Stomach (tissue), 9 donors: ENCODE data around the gene RPL15. TPM values are rescaled to one million over a fixed set of nuclear protein-coding genes. Genes with fewer than 3 reads are reported as not detected.
"Not testable (repeated sequence)": the region's sequence is repeated elsewhere in the genome, so short reads cannot be mapped to it uniquely, and the experiment has no call there.

ENCODE experiments used
- DNase-seq, 2 donors: peaks; one replicate each; pipeline versions ENCODE4 v3.0.0 to v3.0.0-alpha.2; 2013 to 2019
- H3K27ac ChIP-seq, 5 donors: fragments of 200-600 bp in 4 of 5; sonication (generic) in 4 of 5; one replicate each; pipeline ENCODE4 v1.5.1; 2013 to 2019; ENCODE audit warnings: mild to moderate bottlenecking in 1 of 5, moderate library complexity in 1 of 5
- H3K27me3 ChIP-seq, 3 donors: fragments of 200-600 bp; sonication (generic); one replicate each; pipeline ENCODE4 v1.5.1; 2017 to 2019; ENCODE audit warnings: mixed run types in 1 of 3
- H3K36me3 ChIP-seq, 4 donors: fragments of 200-600 bp; sonication (generic); 1 replicate in 3 of 4; 2 replicates in 1 of 4; pipeline ENCODE4 v1.5.1; 2016 to 2019
- H3K4me1 ChIP-seq, 4 donors: fragments of 200-600 bp; sonication (generic); one replicate each; pipeline ENCODE4 v1.5.1; 2016 to 2019
- H3K4me3 ChIP-seq, 4 donors: fragments of 200-600 bp; sonication (generic) in 3 of 4; one replicate each; pipeline ENCODE4 v1.5.1; 2016 to 2019; ENCODE audit warnings: mild to moderate bottlenecking in 1 of 4
- H3K9me3 ChIP-seq, 4 donors: fragments of 200-600 bp; sonication (generic); one replicate each; pipeline ENCODE4 v1.5.1; 2016 to 2019
- EP300 ChIP-seq: sonication (generic); formaldehyde crosslinking; IDR thresholded peaks from one replicate; pipeline ENCODE4 v1.6.1; 2017; ENCODE audit warnings: antibody characterized with exemption
- POLR2A ChIP-seq, 4 donors: fragments of 450-650 bp; IDR thresholded peaks; one replicate each; pipeline ENCODE4 v1.6.1; 2016; ENCODE audit warnings: antibody characterized with exemption in 4 of 4, control low read depth in 2 of 4, mild to moderate bottlenecking in 1 of 4, moderate library complexity in 1 of 4
- POLR2AphosphoS5 ChIP-seq, 3 donors: sonication (generic); formaldehyde crosslinking; IDR thresholded peaks; one replicate each; pipeline ENCODE4 v1.6.1; 2016; ENCODE audit warnings: antibody characterized with exemption in 3 of 3
- WGBS, 5 donors: extraction: QIAGEN DNeasy Blood & Tissue Kit in 3 of 5; methylation state at CpG; one replicate each; pipeline versions ENCODE4 v1.1.5 to v1.1.7; 2013 to 2018; 5-methylcytosine and 5-hydroxymethylcytosine counted together
- intact Hi-C: fragments of 100-400 bp; cut with DNase I; formaldehyde crosslinking; loops from one replicate; pipeline ENCODE4 v1.15.1; 2023; ENCODE audit warnings: low total_unique reads
- polyA plus RNA-seq, 3 donors: library from polyadenylated mRNA; stranded (reverse); fragments of 200-250 nt; gene quantifications; one replicate each; pipeline ENCODE4 v1.2.3, GENCODE V29; 2013
- total RNA-seq, 5 donors: library from RNA; depleted of rRNA; stranded (reverse); fragments of >200 nt; gene quantifications; one replicate each; pipeline versions ENCODE4 v1.1.0 to v1.2.3, GENCODE V29; 2014 to 2016
- TF ChIP-seq, protein P1 (sequence below), 7 experiments: fragments of 450-650 bp in 4 of 7; fragments of 200-600 bp in 3 of 7; sonication (generic) in 3 of 7; IDR thresholded peaks; one replicate each; pipeline ENCODE4 v1.5.1; 2016 to 2019; ENCODE audit warnings: antibody characterized with exemption in 7 of 7, control low read depth in 2 of 7, mild to moderate bottlenecking in 1 of 7
- donor health status: healthy with polysubstance abuse.
- donor health status: Bipolar disorder and iron deficiency.
- donor health status: healthy.

RPL15 gene
- total and polyA plus RNA-seq, 8 donors, result 121 to 4,768 (median 2,688) TPM

DNA sequence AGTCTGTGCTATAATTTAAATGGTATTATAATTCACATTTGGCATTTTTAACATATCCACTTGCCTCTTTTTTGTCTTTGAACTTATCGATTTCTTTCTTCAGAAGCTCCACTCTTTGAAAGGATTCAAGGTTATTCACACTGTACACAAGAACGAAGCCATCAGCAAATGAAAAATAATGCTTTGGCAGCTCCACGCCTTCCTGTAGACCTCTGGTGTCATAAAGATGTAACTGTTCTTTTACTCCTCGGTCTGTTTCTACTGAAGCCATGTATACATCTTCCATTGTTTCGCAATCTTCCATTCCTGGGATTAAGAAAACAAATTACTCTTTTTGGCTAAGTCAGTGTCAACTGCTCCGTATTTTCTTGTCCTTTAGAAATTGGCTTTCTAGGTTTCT is 16.2 kb upstream of the RPL15 start:
- Histone ChIP-seq H3K36me3 (peaks cover 6 to 64% (median 36%) of the 10 kb centered on the region in 4 donors), H3K4me1 (peaks cover 0 to 6% (median 0%) of the 10 kb centered on the region in 4 donors), H3K4me3 (no peak overlapping the region), H3K9me3 (no peaks in the 10 kb centered on the region), H3K27ac (no peak overlapping the region), H3K27me3 (no peaks in the 10 kb centered on the region)
- no peak for DNase-seq
- TF ChIP-seq POLR2AphosphoS5 (IDR thresholded peaks at IDR 0.05), result no peak
- WGBS, 5 donors, result 75 to 91% (median 86%) methylated on average over 6 of the region's 6 CpGs
- intact Hi-C loops, result no loop called here

DNA sequence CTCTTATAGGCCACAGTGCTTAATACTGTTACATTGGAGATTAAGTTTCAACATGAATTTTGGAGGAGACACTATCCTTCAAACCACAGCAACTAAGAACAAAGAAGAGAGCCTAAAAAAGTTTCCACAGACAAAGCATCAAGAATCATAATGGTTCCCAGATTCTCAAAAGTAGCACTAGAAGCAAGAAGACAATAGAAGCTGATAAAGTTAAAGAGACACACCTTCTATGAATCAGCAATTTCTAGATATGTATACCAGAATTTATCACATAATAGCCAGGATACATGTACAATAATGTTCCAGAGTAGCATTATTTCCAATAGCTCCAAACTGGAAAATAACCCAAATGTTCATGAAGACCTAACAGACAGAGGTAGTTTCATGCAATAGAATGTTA is 12.4 kb upstream of the RPL15 start:
- DNase-seq, result no peak
- Histone ChIP-seq H3K36me3 (peaks cover 6 to 60% (median 33%) of the 10 kb centered on the region in 4 donors), H3K4me1 (peaks cover 0 to 6% (median 0%) of the 10 kb centered on the region in 4 donors), H3K27ac (no peak overlapping the region), H3K9me3 (no peaks in the 10 kb centered on the region), H3K4me3 (no peak overlapping the region), H3K27me3 (no peaks in the 10 kb centered on the region)
- intact Hi-C loops, result no loop called here
- no peak for TF ChIP-seq EP300
- TF ChIP-seq, protein P1, sequence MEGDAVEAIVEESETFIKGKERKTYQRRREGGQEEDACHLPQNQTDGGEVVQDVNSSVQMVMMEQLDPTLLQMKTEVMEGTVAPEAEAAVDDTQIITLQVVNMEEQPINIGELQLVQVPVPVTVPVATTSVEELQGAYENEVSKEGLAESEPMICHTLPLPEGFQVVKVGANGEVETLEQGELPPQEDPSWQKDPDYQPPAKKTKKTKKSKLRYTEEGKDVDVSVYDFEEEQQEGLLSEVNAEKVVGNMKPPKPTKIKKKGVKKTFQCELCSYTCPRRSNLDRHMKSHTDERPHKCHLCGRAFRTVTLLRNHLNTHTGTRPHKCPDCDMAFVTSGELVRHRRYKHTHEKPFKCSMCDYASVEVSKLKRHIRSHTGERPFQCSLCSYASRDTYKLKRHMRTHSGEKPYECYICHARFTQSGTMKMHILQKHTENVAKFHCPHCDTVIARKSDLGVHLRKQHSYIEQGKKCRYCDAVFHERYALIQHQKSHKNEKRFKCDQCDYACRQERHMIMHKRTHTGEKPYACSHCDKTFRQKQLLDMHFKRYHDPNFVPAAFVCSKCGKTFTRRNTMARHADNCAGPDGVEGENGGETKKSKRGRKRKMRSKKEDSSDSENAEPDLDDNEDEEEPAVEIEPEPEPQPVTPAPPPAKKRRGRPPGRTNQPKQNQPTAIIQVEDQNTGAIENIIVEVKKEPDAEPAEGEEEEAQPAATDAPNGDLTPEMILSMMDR (IDR thresholded peaks at IDR 0.05), result no peak
- TF ChIP-seq POLR2A (IDR thresholded peaks at IDR 0.05), result no peak
- no peak for TF ChIP-seq POLR2AphosphoS5 (IDR thresholded peaks at IDR 0.05)

DNA sequence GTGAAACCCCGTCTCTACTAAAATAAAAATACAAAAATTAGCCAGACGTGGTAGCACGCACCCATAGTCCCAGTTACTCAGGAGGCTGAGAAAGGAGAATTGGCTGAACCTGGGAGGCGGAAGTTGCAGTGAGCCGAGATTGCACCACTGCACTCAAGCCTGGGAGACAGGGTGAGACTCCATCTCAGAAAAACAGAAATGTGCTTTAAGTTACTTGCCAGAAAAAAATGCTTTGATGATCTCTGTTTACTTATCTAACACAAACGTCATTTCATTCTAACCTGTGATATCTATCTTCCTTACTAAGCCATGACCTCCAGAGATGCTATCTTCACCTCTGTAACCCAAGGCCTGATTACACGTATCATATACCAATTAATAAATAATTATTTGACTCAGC is 7.6 kb upstream of the RPL15 start:
- no peak for DNase-seq
- peaks cover 0 to 14% (median 6%) of the 10 kb centered on the region in 4 donors for H3K4me1 ChIP-seq
- H3K27ac ChIP-seq, result no peak overlapping the region
- H3K27me3 ChIP-seq, result no peaks in the 10 kb centered on the region
- no peak for TF ChIP-seq POLR2AphosphoS5 (IDR thresholded peaks at IDR 0.05)
- TF ChIP-seq, protein P1 (IDR thresholded peaks at IDR 0.05), result no peak
- no peak for TF ChIP-seq EP300
- no peak for TF ChIP-seq POLR2A (IDR thresholded peaks at IDR 0.05)
- intact Hi-C loops, result no loop called here
- H3K9me3 ChIP-seq, result no peaks in the 10 kb centered on the region
- peaks cover 0 to 52% (median 32%) of the 10 kb centered on the region in 4 donors for H3K36me3 ChIP-seq
- no peak overlapping the region for H3K4me3 ChIP-seq
- WGBS, 5 donors, result 82 to 91% (median 86%) methylated on average over 7 of the region's 7 CpGs

DNA sequence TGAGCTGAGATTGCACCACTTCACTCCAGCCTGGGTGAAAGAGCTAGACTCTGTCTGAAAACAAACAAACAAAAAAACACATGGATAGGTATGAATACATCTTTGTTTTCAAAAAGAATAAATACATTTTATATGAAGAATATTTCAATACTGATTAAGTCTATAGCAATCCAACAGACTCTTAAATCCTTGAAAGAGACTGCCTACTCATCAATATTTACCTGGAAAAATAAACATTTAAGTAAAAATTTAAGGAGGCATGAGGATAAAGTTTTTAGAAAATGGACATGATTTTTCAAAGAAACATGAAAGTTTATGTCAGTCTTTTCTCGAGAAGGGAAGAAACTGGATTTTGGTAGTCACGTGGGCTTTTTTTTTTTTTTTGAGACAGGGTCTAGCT is 5.5 kb upstream of the RPL15 start:
- WGBS, 5 donors, result 91 to 99% (median 96%) methylated on average over 2 of the region's 2 CpGs
- H3K36me3 ChIP-seq, result peaks cover 0 to 40% (median 32%) of the 10 kb centered on the region in 4 donors
- no peak for DNase-seq

DNA sequence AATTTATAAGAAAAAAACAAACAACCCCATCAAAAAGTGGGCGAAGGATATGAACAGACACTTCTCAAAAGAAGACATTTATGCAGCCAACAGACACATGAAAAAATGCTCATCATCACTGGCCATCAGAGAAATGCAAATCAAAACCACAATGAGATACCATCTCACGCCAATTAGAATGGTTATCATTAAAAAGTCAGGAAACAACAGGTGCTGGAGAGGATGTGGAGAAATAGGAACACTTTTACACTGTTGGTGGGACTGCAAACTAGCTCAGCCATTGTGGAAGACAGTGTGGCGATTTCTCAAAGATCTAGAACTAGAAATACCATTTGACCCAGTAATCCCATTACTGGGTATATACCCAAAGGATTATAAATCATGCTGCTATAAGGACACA is 4.6 kb upstream of the RPL15 start:
- H3K9me3 ChIP-seq, H3K27me3 ChIP-seq, DNase-seq, H3K4me3 ChIP-seq, intact Hi-C loops, H3K27ac ChIP-seq: not testable (repeated sequence)
- 85 to 96% (median 93%) methylated on average over 3 of the region's 3 CpGs for WGBS, 5 donors
- Histone ChIP-seq H3K36me3 (peaks cover 0 to 33% (median 29%) of the 10 kb centered on the region in 4 donors), H3K4me1 (peaks cover 4 to 34% (median 22%) of the 10 kb centered on the region in 4 donors)

More for the DNA sequence above, 5.5 kb upstream of the RPL15 start:
- TF ChIP-seq, protein P1 (IDR thresholded peaks at IDR 0.05), result no peak
- no peak for TF ChIP-seq POLR2A (IDR thresholded peaks at IDR 0.05)
- no peak overlapping the region for H3K27ac ChIP-seq
- peaks cover 4 to 34% (median 22%) of the 10 kb centered on the region in 4 donors for H3K4me1 ChIP-seq
- no peak overlapping the region for H3K4me3 ChIP-seq
- H3K27me3 ChIP-seq, result no peaks in the 10 kb centered on the region
- H3K9me3 ChIP-seq, result no peaks in the 10 kb centered on the region
- intact Hi-C loops, result no loop called here
